Thymus (tissue), 11 donors: ENCODE results near the gene ZNF480. TPM values are rescaled to one million over a fixed set of nuclear protein-coding genes. Genes with fewer than 3 reads are reported as not detected.
"Not testable (repeated sequence)": the region's sequence is repeated elsewhere in the genome, so short reads cannot be mapped to it uniquely, and the experiment has no call there.

Experiments used
- DNase-seq, 9 donors: peaks; one replicate each; pipeline ENCODE4 v3.0.0-alpha.2; 2013; ENCODE audit warnings: low spot score in 9 of 9, low read depth in 6 of 9, missing footprints in 1 of 9
- H3K27ac ChIP-seq, 2 donors: one replicate each; pipeline ENCODE4 v1.5.1; 2013; ENCODE audit warnings: control low read depth in 1 of 2, low read depth in 1 of 2, low read length in 1 of 2, mild to moderate bottlenecking in 1 of 2, moderate library complexity in 1 of 2
- H3K27me3 ChIP-seq, 2 donors: one replicate each; pipeline ENCODE4 v1.5.1; 2013; ENCODE audit warnings: low read length in 1 of 2; ENCODE audit not compliant: control insufficient read depth in 2 of 2, insufficient read depth in 1 of 2
- H3K36me3 ChIP-seq, 2 donors: one replicate each; pipeline ENCODE4 v1.5.1; 2013; ENCODE audit warnings: low read length in 1 of 2, mild to moderate bottlenecking in 1 of 2, moderate library complexity in 1 of 2; ENCODE audit not compliant: control insufficient read depth in 2 of 2, insufficient read depth in 2 of 2
- H3K4me1 ChIP-seq, 2 donors: one replicate each; pipeline ENCODE4 v1.5.1; 2013; ENCODE audit warnings: low read length in 2 of 2; ENCODE audit not compliant: control insufficient read depth in 2 of 2, insufficient read depth in 2 of 2
- H3K4me3 ChIP-seq, 2 donors: one replicate each; pipeline ENCODE4 v1.5.1; 2013; ENCODE audit warnings: low read length in 2 of 2, control low read depth in 1 of 2, mild to moderate bottlenecking in 1 of 2
- H3K9me3 ChIP-seq, 2 donors: one replicate each; pipeline ENCODE4 v1.5.1; 2013; ENCODE audit warnings: low read length in 1 of 2, mild to moderate bottlenecking in 1 of 2; ENCODE audit not compliant: control insufficient read depth in 2 of 2, insufficient read depth in 1 of 2
- WGBS: extraction: QIAGEN DNeasy Blood & Tissue Kit; methylation state at CpG from one replicate; pipeline ENCODE4 v1.1.7; 2013; 5-methylcytosine and 5-hydroxymethylcytosine counted together
- polyA plus RNA-seq: library from polyadenylated mRNA; stranded (reverse); fragments of 200-250 nt; gene quantifications from one replicate; pipeline ENCODE4 v1.2.3, GENCODE V29; 2013
- total RNA-seq: library from RNA; stranded (reverse); fragments of 120-200 nt; gene quantifications from one replicate; pipeline ENCODE4 v1.2.4, GENCODE V29; 2013
- donor health status: healthy.

The ZNF480 gene
- total and polyA plus RNA-seq, 2 donors: 7.2 to 11.0 TPM

- peaks cover 17 to 36% of the 10 kb centered on the region in 2 donors for H3K36me3 ChIP-seq
- WGBS: 98% methylated on average over 5 of the region's 5 CpGs
- peaks cover 8 to 44% of the 10 kb centered on the region in 2 donors for H3K9me3 ChIP-seq
Measured at GRCh38 chr19:52274191-52274590, 22.8 kb upstream of the ZNF480 start.

GRCh38 chr19:52275988-52276387 is 21.0 kb upstream of the ZNF480 start:
- H3K4me3 ChIP-seq: no peak overlapping the region
- whole genome bisulfite sequencing: 98% methylated on average over 5 of the region's 5 CpGs
- H3K36me3 ChIP-seq: peaks cover 17 to 36% of the 10 kb centered on the region in 2 donors
- DNase-seq: no peak
- no peaks in the 10 kb centered on the region for H3K27me3 ChIP-seq
- no peaks in the 10 kb centered on the region for H3K4me1 ChIP-seq
- H3K9me3 ChIP-seq: peaks cover 8 to 48% of the 10 kb centered on the region in 2 donors
- H3K27ac ChIP-seq: no peak overlapping the region

More at GRCh38 chr19:52274191-52274590, 22.8 kb upstream of the ZNF480 start:
- no peaks in the 10 kb centered on the region for H3K27me3 ChIP-seq
- no peak for DNase-seq
- no peak overlapping the region for H3K4me3 ChIP-seq
- H3K4me1 ChIP-seq: peaks cover 0 to 2% of the 10 kb centered on the region in 2 donors
- no peak overlapping the region for H3K27ac ChIP-seq

- Histone ChIP-seq H3K36me3 (peaks cover 20 to 32% of the 10 kb centered on the region in 2 donors), H3K27me3 (no peaks in the 10 kb centered on the region), H3K9me3 (peaks cover 6 to 46% of the 10 kb centered on the region in 2 donors), H3K4me3 (no peak overlapping the region), H3K4me1 (no peaks in the 10 kb centered on the region), H3K27ac (no peak overlapping the region)
- WGBS: 96% methylated on average over 6 of the region's 6 CpGs
- no peak for DNase-seq
Measured at GRCh38 chr19:52277471-52277870, 19.5 kb upstream of the ZNF480 start.

GRCh38 chr19:52286256-52286655 is 10.7 kb upstream of the ZNF480 start:
- WGBS: 98% methylated on average over 6 of the region's 6 CpGs
- Histone ChIP-seq H3K36me3 (peaks cover 57 to 69% of the 10 kb centered on the region in 2 donors), H3K4me1 (no peaks in the 10 kb centered on the region), H3K9me3 (peaks cover 13 to 24% of the 10 kb centered on the region in 2 donors), H3K4me3 (no peak overlapping the region), H3K27ac (no peak overlapping the region), H3K27me3 (no peaks in the 10 kb centered on the region)
- DNase-seq: no peak

- peaks cover 5 to 15% of the 10 kb centered on the region in 2 donors for H3K9me3 ChIP-seq
- H3K36me3 ChIP-seq: peaks cover 29 to 35% of the 10 kb centered on the region in 2 donors
- H3K27ac ChIP-seq: no peak overlapping the region
- H3K27me3 ChIP-seq: no peaks in the 10 kb centered on the region
- 97% methylated on average over 3 of the region's 3 CpGs for WGBS
- peaks cover 4% of the 10 kb centered on the region in 2 donors for H3K4me1 ChIP-seq
- DNase-seq: no peak
- no peak overlapping the region for H3K4me3 ChIP-seq
Measured at GRCh38 chr19:52291781-52292180, 5.2 kb upstream of the ZNF480 start.

GRCh38 chr19:52292946-52293345 is 4.0 kb upstream of the ZNF480 start:
- not testable (repeated sequence) for H3K27me3 ChIP-seq, H3K27ac ChIP-seq, H3K4me1 ChIP-seq, DNase-seq, H3K4me3 ChIP-seq
- 98% methylated on average over 6 of the region's 6 CpGs for WGBS
- peaks cover 28 to 35% of the 10 kb centered on the region in 2 donors for H3K36me3 ChIP-seq
- H3K9me3 ChIP-seq: peaks cover 5 to 15% of the 10 kb centered on the region in 2 donors

- Histone ChIP-seq H3K4me3 (peak overlapping the region; percentile 88 to 94), H3K27me3 (no peaks in the 10 kb centered on the region), H3K4me1 (peaks cover 9 to 10% of the 10 kb centered on the region in 2 donors), H3K9me3 (peaks cover 9 to 15% of the 10 kb centered on the region in 2 donors), H3K36me3 (peaks cover 16 to 26% of the 10 kb centered on the region in 2 donors), H3K27ac (peak overlapping the region in 1 of 2 donors; percentile 70)
- no peak for DNase-seq
- whole genome bisulfite sequencing: 29% methylated on average over 8 of the region's 8 CpGs
Measured at GRCh38 chr19:52296400-52296772, 583 bp upstream of the ZNF480 start.

- H3K4me3 ChIP-seq: peak overlapping the region; percentile 88 to 94
- peaks cover 29 to 34% of the 10 kb centered on the region in 2 donors for H3K36me3 ChIP-seq
- WGBS: 20% methylated on average over 18 of the region's 18 CpGs
- peak in 1 of 9 donors; percentile 2 for DNase-seq
- peak overlapping the region; percentile 87 to 96 for H3K27ac ChIP-seq
- peaks cover 9 to 10% of the 10 kb centered on the region in 2 donors for H3K4me1 ChIP-seq
- no peaks in the 10 kb centered on the region for H3K27me3 ChIP-seq
- H3K9me3 ChIP-seq: peaks cover 12 to 15% of the 10 kb centered on the region in 2 donors
Measured at GRCh38 chr19:52297601-52298364, 814 bp downstream of the ZNF480 start.

- 98% methylated on average over 10 of the region's 10 CpGs for WGBS
- peaks cover 17 to 56% of the 10 kb centered on the region in 2 donors for H3K36me3 ChIP-seq
Measured at GRCh38 chr19:52307275-52307674, 10.3 kb downstream of the ZNF480 start.

More at GRCh38 chr19:52307275-52307674, 10.3 kb downstream of the ZNF480 start:
- Histone ChIP-seq H3K4me3 (no peak overlapping the region), H3K27ac (no peak overlapping the region), H3K27me3 (no peaks in the 10 kb centered on the region), H3K9me3 (peaks cover 33 to 50% of the 10 kb centered on the region in 2 donors), H3K4me1 (no peaks in the 10 kb centered on the region)
- DNase-seq: peak in 3 of 9 donors; percentile 9 to 63 (median 11)
